SK-N-SH treated with all-trans-retinoic acid at 6 μM for 48 hours (cell line): Measurements from ENCODE around the gene LRPPRC.

Experiments
- ATAC-seq: fragments of 200-7000 bp; cut with Tn5 transposase; 3 replicates; pipeline ENCODE4 v1.9.1; 2020; ENCODE audit warnings: mild to moderate bottlenecking, moderate library complexity
- ARNTL ChIP-seq: fragments of 450-650 bp; formaldehyde crosslinking; IDR thresholded peaks from 2 replicates; pipeline ENCODE4 v1.5.0; 2020; ENCODE audit warnings: low read depth, mild to moderate bottlenecking, moderate library complexity, borderline replicate concordance
- BACH2 ChIP-seq: fragments of 250-450 bp; sonication (Bioruptor Pico); IDR thresholded peaks from 2 replicates; pipeline ENCODE4 v1.9.0; 2021; ENCODE audit warnings: mild to moderate bottlenecking, borderline replicate concordance
- CSDC2 ChIP-seq: fragments of 250-450 bp; sonication (Bioruptor Pico); IDR thresholded peaks from 2 replicates; pipeline ENCODE4 v1.5.0; 2020; ENCODE audit warnings: mild to moderate bottlenecking, moderate library complexity
- ESRRG ChIP-seq: fragments of 250-450 bp; sonication (Bioruptor Pico); IDR thresholded peaks from 2 replicates; pipeline ENCODE4 v1.6.1; 2021; ENCODE audit warnings: mild to moderate bottlenecking
- GLIS3 ChIP-seq: fragments of 250-450 bp; sonication (Bioruptor Pico); IDR thresholded peaks from 2 replicates; pipeline ENCODE4 v1.5.0; 2020; ENCODE audit warnings: mild to moderate bottlenecking, moderate library complexity
- ISL1 ChIP-seq: fragments of 250-450 bp; sonication (Bioruptor Pico); IDR thresholded peaks from 2 replicates; pipeline ENCODE4 v2.1.2; 2022; ENCODE audit warnings: mild to moderate bottlenecking, moderate library complexity
- OSR1 ChIP-seq: fragments of 250-450 bp; sonication (Bioruptor Pico); IDR thresholded peaks from 2 replicates; pipeline ENCODE4 v1.8.0; 2022; ENCODE audit warnings: moderate library complexity, mild to moderate bottlenecking, inconsistent platforms
- PPARA ChIP-seq: fragments of 250-450 bp; sonication (Bioruptor Pico); IDR thresholded peaks from 2 replicates; pipeline ENCODE4 v1.5.0; 2020; ENCODE audit warnings: mild to moderate bottlenecking, borderline replicate concordance
- RARB ChIP-seq: fragments of 250-450 bp; sonication (Bioruptor Pico); IDR thresholded peaks from 2 replicates; pipeline ENCODE4 v1.8.0; 2021; ENCODE audit warnings: mild to moderate bottlenecking, moderate library complexity
- SNAI2 ChIP-seq: fragments of 250-450 bp; sonication (Bioruptor Pico); IDR thresholded peaks from 2 replicates; pipeline ENCODE4 v1.5.0; 2020; ENCODE audit warnings: mild to moderate bottlenecking, moderate library complexity
- TCF4 ChIP-seq: fragments of 250-450 bp; sonication (Bioruptor Pico); IDR thresholded peaks from 2 replicates; pipeline ENCODE4 v1.8.0; 2021; ENCODE audit warnings: mild to moderate bottlenecking, moderate library complexity, borderline replicate concordance
- ZC3H10 ChIP-seq: fragments of 250-450 bp; sonication (Bioruptor Pico); IDR thresholded peaks from 2 replicates; pipeline ENCODE4 v1.5.1; 2021; ENCODE audit warnings: mild to moderate bottlenecking, moderate library complexity
- ZFP3 ChIP-seq: fragments of 250-450 bp; sonication (Bioruptor Pico); IDR thresholded peaks from 2 replicates; pipeline ENCODE4 v1.5.0; 2020; ENCODE audit warnings: mild to moderate bottlenecking, moderate library complexity
- ZFP30 ChIP-seq: fragments of 450-650 bp; formaldehyde crosslinking; IDR thresholded peaks from 2 replicates; pipeline ENCODE4 v1.5.0; 2022; ENCODE audit warnings: mild to moderate bottlenecking, moderate library complexity
- ZNF565 ChIP-seq: fragments of 450-650 bp; formaldehyde crosslinking; conservative IDR thresholded peaks from 2 replicates; pipeline ENCODE4 v1.5.0; 2020; ENCODE audit warnings: low read depth, mild to moderate bottlenecking, moderate library complexity
- ZNF70 ChIP-seq: fragments of 450-650 bp; formaldehyde crosslinking; IDR thresholded peaks from 2 replicates; pipeline ENCODE4 v1.5.0; 2020; ENCODE audit warnings: mild to moderate bottlenecking, moderate library complexity
- ZNF8 ChIP-seq: fragments of 450-650 bp; formaldehyde crosslinking; IDR thresholded peaks from 2 replicates; pipeline ENCODE4 v1.5.0; 2020; ENCODE audit warnings: mild to moderate bottlenecking, moderate library complexity
- TF ChIP-seq, protein P1 (sequence below): fragments of 250-450 bp; sonication (Bioruptor Pico); IDR thresholded peaks from 2 replicates; pipeline ENCODE4 v1.8.0; 2020; ENCODE audit warnings: mild to moderate bottlenecking, moderate library complexity, borderline replicate concordance
- TF ChIP-seq, protein P2 (sequence below): fragments of 250-450 bp; sonication (Bioruptor Pico); IDR thresholded peaks from 2 replicates; pipeline ENCODE4 v1.5.1; 2021; ENCODE audit warnings: mild to moderate bottlenecking, moderate library complexity
- TF ChIP-seq, protein P3 (sequence below): fragments of 250-450 bp; sonication (Bioruptor Pico); IDR thresholded peaks from 2 replicates; pipeline ENCODE4 v1.8.0; 2021; ENCODE audit warnings: low read depth, mild to moderate bottlenecking, moderate library complexity, borderline replicate concordance
- TF ChIP-seq, protein P4 (sequence below): fragments of 250-450 bp; sonication (Bioruptor Pico); IDR thresholded peaks from 2 replicates; pipeline ENCODE4 v1.5.1; 2020; ENCODE audit warnings: low read depth, mild to moderate bottlenecking, moderate library complexity

The LRPPRC gene

DNA sequence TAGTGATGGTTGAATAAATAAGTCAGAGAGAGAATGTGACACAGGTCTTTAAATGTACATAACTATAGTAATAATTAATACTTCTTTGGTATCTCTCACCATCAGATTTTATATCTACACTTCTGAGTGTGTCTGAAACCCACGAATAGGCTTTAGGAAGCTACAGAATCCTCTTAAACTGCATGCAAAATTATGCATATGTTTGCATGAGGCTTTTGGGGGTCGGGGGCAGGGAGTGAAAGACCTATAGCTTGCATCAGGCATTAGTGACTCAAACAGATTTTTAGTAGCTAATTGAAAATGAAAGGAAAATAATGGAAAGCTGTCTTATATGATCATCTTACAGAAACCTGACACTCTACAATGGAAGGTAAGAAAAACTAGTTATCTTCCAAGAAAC, 14.9 kb downstream of the LRPPRC start:
- TF ChIP-seq SNAI2 (CRISPR knock-in tag) (no peak), CSDC2 (CRISPR knock-in tag) (no peak)
- TF ChIP-seq, protein P1, sequence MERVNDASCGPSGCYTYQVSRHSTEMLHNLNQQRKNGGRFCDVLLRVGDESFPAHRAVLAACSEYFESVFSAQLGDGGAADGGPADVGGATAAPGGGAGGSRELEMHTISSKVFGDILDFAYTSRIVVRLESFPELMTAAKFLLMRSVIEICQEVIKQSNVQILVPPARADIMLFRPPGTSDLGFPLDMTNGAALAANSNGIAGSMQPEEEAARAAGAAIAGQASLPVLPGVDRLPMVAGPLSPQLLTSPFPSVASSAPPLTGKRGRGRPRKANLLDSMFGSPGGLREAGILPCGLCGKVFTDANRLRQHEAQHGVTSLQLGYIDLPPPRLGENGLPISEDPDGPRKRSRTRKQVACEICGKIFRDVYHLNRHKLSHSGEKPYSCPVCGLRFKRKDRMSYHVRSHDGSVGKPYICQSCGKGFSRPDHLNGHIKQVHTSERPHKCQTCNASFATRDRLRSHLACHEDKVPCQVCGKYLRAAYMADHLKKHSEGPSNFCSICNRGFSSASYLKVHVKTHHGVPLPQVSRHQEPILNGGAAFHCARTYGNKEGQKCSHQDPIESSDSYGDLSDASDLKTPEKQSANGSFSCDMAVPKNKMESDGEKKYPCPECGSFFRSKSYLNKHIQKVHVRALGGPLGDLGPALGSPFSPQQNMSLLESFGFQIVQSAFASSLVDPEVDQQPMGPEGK (CRISPR knock-in tag): no peak
- TF ChIP-seq, all 23 proteins: peak for 0
- no peak for ATAC-seq

DNA sequence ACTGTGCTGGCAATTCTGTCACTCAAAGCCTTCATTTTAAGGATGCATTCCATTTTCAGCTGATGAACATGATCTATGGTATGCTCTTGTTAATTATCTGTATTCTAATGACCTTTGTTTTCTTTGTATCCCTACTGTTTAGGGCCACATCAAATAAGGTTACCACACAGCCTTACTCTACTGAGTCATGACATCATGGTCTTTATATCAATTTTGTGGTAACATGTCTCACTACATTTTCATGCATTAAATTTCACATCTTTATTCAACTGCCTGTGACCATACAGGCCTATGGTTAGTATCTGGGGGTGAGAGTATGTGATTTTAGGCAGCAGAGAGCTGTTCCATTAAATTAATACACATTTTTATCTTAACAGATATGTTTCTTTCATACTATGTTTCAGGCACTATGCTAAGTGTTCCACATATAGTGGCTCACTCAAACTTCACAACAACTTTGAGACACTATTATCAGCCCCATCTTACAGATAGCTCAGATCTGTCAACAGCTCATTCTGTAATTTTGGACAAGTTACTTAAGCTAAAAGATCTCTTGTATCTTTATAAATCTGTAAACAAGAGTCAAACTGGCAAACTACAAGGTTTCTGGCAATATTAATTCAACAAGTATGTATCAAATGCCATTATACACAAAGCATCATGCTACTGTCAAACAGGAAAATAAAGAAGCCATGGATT, 18.0 kb downstream of the LRPPRC start:
- no peak; the same call in 2 of the 3 replicates for ATAC-seq
- TF ChIP-seq ARNTL (CRISPR knock-in tag): no peak
- TF ChIP-seq ZNF70 (CRISPR knock-in tag): no peak
- no peak for TF ChIP-seq PPARA
- TF ChIP-seq ZFP3 (CRISPR knock-in tag): no peak
- TF ChIP-seq, protein P2, sequence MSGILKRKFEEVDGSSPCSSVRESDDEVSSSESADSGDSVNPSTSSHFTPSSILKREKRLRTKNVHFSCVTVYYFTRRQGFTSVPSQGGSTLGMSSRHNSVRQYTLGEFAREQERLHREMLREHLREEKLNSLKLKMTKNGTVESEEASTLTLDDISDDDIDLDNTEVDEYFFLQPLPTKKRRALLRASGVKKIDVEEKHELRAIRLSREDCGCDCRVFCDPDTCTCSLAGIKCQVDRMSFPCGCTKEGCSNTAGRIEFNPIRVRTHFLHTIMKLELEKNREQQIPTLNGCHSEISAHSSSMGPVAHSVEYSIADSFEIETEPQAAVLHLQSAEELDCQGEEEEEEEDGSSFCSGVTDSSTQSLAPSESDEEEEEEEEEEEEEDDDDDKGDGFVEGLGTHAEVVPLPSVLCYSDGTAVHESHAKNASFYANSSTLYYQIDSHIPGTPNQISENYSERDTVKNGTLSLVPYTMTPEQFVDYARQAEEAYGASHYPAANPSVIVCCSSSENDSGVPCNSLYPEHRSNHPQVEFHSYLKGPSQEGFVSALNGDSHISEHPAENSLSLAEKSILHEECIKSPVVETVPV (CRISPR knock-in tag): no peak
- TF ChIP-seq ZNF565 (CRISPR knock-in tag): no peak
- TF ChIP-seq RARB (CRISPR knock-in tag): no peak
- TF ChIP-seq ESRRG (CRISPR knock-in tag): no peak
- no peak for TF ChIP-seq GLIS3 (CRISPR knock-in tag)
- TF ChIP-seq ZNF8 (CRISPR knock-in tag): no peak
- TF ChIP-seq OSR1 (CRISPR knock-in tag): no peak
- TF ChIP-seq ISL1: no peak; the same call in 1 of the 2 replicates
- TF ChIP-seq, protein P1 (CRISPR knock-in tag): no peak
- TF ChIP-seq, protein P3, sequence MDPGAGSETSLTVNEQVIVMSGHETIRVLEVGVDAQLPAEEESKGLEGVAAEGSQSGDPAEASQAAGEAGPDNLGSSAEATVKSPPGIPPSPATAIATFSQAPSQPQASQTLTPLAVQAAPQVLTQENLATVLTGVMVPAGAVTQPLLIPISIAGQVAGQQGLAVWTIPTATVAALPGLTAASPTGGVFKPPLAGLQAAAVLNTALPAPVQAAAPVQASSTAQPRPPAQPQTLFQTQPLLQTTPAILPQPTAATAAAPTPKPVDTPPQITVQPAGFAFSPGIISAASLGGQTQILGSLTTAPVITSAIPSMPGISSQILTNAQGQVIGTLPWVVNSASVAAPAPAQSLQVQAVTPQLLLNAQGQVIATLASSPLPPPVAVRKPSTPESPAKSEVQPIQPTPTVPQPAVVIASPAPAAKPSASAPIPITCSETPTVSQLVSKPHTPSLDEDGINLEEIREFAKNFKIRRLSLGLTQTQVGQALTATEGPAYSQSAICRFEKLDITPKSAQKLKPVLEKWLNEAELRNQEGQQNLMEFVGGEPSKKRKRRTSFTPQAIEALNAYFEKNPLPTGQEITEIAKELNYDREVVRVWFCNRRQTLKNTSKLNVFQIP (CRISPR knock-in tag): no peak
- no peak for TF ChIP-seq SNAI2 (CRISPR knock-in tag)
- no peak for TF ChIP-seq ZFP30 (CRISPR knock-in tag)
- TF ChIP-seq, protein P4, sequence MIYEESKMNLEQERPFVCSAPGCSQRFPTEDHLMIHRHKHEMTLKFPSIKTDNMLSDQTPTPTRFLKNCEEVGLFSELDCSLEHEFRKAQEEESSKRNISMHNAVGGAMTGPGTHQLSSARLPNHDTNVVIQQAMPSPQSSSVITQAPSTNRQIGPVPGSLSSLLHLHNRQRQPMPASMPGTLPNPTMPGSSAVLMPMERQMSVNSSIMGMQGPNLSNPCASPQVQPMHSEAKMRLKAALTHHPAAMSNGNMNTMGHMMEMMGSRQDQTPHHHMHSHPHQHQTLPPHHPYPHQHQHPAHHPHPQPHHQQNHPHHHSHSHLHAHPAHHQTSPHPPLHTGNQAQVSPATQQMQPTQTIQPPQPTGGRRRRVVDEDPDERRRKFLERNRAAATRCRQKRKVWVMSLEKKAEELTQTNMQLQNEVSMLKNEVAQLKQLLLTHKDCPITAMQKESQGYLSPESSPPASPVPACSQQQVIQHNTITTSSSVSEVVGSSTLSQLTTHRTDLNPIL (CRISPR knock-in tag): no peak
- no peak for TF ChIP-seq CSDC2 (CRISPR knock-in tag)
- TF ChIP-seq ZC3H10: no peak
- TF ChIP-seq BACH2 (CRISPR knock-in tag): no peak
- TF ChIP-seq, all 23 proteins: peak for 0

DNA sequence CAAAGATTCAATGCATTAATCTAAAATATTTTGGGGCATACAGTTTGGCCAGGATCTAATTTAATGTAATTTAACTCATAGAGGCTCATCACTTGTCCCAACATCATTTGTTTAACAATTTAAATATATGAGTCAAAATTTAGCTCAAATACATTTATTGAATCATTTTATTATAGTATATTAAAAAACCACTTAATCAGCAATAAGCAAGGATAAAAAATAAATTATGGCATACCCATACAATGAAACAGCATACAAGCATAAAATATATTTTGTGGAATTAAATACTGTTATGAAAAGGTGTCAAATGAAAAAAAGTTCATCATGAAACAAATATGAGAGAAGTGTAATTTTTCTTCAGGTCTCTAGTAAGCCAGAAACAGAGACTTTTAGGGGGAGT, 34.9 kb downstream of the LRPPRC start:
- no peak for TF ChIP-seq ARNTL (CRISPR knock-in tag)
- 0 out of 2 replicates have a peak, but pooled peaks have one; percentile 3 for TF ChIP-seq TCF4 (CRISPR knock-in tag)
- no peak for ATAC-seq
